ENCODE data around the gene ZFPM1.

The ZFPM1 gene

GRCh38 chr16:88585927-88586581 is 133.0 kb downstream of the ZFPM1 start:
- Histone ChIP-seq H3K36me3 (ENCODE audit: control insufficient read depth, insufficient read depth, low read length) (peaks cover 35% of the 10 kb centered on the region), H3K27me3 (replicated peaks; ENCODE audit: control insufficient read depth, insufficient read depth, low read length) (no peaks in the 10 kb centered on the region), H3K4me3 (replicated peaks; ENCODE audit: low read depth, low read length) (no peak overlapping the region)
- no peak for DNase-seq (ENCODE audit: extremely low read depth, insufficient read length)
- TF ChIP-seq, protein P1, sequence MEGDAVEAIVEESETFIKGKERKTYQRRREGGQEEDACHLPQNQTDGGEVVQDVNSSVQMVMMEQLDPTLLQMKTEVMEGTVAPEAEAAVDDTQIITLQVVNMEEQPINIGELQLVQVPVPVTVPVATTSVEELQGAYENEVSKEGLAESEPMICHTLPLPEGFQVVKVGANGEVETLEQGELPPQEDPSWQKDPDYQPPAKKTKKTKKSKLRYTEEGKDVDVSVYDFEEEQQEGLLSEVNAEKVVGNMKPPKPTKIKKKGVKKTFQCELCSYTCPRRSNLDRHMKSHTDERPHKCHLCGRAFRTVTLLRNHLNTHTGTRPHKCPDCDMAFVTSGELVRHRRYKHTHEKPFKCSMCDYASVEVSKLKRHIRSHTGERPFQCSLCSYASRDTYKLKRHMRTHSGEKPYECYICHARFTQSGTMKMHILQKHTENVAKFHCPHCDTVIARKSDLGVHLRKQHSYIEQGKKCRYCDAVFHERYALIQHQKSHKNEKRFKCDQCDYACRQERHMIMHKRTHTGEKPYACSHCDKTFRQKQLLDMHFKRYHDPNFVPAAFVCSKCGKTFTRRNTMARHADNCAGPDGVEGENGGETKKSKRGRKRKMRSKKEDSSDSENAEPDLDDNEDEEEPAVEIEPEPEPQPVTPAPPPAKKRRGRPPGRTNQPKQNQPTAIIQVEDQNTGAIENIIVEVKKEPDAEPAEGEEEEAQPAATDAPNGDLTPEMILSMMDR (IDR thresholded peaks at IDR 0.05; ENCODE audit: insufficient read depth, low read length, poor library complexity, severe bottlenecking), result no peak

Data from GM06990 (cell line).